Measurements from ENCODE around the gene HLA-DPA1. TPM values are rescaled to one million over a fixed set of nuclear protein-coding genes. Genes with fewer than 3 reads are reported as not detected.

The HLA-DPA1 gene
- total RNA-seq, 4 donors from 2014 or later, result 20.4 to 211 (median 137) TPM

DNA sequence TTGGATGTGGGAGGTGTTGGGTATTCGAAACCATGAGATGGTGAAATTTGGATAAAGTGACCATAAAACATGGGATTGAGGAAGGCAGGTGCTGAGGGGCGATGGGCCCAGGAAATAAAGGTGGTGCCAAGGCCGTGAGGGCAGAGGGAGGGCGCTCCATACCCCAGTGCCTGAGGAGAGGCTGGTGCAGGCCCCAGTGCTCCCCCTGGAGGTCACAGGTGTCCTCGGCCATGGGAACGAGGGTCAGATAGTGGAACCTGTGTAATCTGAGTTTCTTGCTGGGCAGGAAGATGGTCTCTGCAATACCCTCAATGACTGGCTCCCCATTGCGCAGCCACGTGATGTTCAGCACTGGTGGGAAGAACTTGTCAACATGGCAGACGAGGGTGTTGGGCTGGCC lies 18.5 kb upstream of the HLA-DPA1 start:
- DNase-seq (ENCODE audit: low spot score), result no peak
- no peak for ATAC-seq (ENCODE audit: low FRiP score)
- TF ChIP-seq, protein P1, sequence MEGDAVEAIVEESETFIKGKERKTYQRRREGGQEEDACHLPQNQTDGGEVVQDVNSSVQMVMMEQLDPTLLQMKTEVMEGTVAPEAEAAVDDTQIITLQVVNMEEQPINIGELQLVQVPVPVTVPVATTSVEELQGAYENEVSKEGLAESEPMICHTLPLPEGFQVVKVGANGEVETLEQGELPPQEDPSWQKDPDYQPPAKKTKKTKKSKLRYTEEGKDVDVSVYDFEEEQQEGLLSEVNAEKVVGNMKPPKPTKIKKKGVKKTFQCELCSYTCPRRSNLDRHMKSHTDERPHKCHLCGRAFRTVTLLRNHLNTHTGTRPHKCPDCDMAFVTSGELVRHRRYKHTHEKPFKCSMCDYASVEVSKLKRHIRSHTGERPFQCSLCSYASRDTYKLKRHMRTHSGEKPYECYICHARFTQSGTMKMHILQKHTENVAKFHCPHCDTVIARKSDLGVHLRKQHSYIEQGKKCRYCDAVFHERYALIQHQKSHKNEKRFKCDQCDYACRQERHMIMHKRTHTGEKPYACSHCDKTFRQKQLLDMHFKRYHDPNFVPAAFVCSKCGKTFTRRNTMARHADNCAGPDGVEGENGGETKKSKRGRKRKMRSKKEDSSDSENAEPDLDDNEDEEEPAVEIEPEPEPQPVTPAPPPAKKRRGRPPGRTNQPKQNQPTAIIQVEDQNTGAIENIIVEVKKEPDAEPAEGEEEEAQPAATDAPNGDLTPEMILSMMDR (IDR thresholded peaks at IDR 0.05), result no peak

DNA sequence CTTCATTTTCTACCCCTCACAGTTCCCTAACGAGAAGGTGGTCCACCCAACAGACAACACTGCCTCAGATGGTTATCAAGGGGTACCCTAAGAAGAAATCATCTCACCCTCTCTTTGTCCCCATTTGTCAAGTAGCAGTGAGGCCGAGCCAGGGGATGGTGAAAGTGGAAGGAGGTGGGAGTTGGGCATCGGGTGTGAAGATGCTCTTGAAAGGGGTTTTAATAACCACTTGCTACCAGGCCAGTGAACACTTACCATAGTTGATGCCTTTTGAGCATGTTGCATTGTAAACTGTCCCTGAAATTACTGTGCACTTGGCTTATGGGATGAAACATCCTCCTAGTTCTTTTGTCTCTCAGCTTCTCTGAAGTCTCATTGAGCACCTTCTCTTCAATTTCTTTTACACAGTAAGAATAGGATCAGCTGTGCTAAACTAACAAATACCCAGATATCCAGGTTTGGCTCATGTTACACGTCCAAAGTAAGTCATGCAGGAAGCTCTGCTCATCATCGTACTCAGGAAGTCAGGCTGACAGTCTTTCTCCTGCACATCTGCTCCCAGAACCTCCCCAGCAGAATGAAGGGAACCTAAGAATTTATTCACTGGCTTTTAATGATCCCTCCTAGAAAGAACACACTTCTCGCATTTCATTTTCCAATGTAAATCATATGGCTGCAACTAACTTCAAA lies 15.6 kb upstream of the HLA-DPA1 start:
- DNase-seq (ENCODE audit: low spot score), result no peak
- TF ChIP-seq, protein P1 (IDR thresholded peaks at IDR 0.05), result no peak
- no peak for ATAC-seq (ENCODE audit: low FRiP score)

DNA sequence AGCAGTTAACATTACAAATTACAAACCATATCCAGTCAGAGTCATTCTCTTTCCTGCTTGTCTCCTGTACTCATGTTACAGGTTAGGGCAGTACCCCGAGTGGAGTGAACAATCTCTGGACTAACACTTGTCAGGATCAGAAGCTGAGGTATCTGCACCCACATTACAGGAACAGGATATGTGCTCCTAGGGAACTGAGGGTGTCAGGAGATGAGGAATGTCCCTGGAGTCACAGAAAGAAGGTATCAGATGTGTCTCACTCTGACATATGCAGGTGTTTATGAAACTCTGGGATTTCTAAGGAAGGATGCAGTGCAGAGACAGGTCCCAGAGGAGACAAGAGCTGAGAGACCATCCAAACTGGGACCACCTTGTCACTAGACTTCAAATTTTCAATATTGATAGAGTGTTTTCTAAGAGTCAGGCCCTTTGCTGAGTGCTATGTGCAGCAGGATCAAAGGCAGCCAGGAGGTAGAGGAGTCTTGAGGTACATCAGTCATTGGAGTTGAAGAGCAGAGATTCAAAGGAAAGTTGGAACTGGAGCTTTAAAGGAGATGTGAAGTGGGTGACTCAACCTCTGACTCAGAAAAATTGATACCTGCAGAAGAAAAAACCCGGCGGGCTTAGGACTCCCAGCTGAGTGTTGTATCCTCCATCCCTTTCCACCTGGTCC lies 14.9 kb upstream of the HLA-DPA1 start:
- TF ChIP-seq, protein P1 (IDR thresholded peaks at IDR 0.05), result no peak
- no peak for ATAC-seq (ENCODE audit: low FRiP score)
- DNase-seq (ENCODE audit: low spot score), result no peak

DNA sequence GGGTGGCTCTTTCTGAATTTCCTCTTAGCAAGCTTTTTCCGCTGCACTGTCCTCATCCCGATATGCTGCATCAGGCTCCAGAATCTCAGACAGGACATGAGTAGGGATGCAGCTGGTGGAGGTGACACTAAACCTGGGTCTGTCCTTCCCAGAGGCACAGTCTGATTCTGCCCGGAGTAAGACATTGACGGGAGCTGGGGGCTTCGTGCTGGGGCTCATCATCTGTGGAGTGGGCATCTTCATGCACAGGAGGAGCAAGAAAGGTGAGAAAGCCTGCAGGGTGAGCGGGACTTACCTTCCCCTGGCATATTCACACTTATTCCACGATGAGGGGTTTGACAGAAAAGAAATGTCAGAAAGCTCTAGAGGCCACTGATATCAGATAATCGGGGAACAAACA lies 12.2 kb upstream of the HLA-DPA1 start:
- no peak for ATAC-seq (ENCODE audit: low FRiP score)
- DNase-seq (ENCODE audit: low spot score), result no peak
- TF ChIP-seq, protein P1 (IDR thresholded peaks at IDR 0.05), result no peak

DNA sequence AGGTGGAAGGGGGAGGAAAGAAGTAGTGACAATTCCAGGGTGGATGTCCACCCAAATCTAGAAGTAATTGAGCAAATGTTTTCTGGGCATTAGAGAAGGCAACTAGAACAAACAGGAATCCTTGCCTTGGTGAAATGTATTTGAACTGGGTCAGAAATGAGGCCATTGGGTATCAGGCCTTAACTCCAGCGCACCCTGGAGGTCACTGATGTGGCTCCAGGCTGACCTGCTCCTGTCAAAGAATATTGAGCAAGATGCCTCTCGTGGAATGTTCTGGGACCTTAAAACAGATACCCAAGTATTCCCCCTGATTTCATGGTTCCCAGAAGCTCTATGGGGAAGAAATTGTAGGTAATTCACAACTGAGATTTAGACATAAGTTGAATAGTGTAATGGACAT lies 9.3 kb upstream of the HLA-DPA1 start:
- peak; percentile 81 for ATAC-seq (ENCODE audit: low FRiP score)
- no peak for DNase-seq (ENCODE audit: low spot score)
- TF ChIP-seq, protein P1 (IDR thresholded peaks at IDR 0.05), result peak in 1 of 3 donors; percentile 86

DNA sequence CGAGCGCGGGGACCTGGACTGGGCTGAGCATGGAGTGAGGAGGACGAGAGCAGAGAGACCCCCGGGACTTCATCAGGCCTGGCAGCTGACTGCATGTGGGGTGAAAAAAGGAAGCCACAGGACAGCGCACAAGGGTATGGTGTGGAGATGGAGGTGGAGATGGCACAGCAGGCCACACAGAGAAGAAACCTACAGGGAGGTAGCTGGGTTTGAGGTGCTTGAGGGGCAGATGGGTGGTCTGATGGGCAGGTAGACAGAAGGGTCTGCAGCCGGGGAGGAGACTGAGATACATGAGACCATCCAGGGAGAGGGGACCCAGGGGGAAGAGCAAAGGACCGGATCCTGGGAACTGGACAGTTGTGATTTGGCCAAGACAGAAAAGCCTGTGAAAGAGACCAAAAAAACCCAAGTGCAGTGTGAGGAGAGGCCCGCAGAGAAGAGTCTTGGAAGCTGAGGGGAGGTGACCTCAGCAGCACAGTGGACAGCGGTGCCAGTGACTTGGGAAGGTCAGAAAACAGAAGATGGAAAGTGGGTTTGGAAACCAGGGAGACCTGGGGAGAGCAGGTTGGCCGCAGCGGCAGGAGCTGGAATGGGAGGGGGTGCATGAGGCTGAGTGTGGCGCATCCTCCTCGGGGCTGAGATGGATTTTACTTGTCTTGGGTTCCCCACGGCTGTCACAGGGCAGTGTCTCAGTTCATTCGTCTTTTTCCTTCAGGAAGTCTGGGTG lies 7.8 kb upstream of the HLA-DPA1 start:
- TF ChIP-seq, protein P1 (IDR thresholded peaks at IDR 0.05), result no peak
- DNase-seq (ENCODE audit: low spot score) (no peak), ATAC-seq (ENCODE audit: low FRiP score) (no peak)

All from omental fat pad (tissue), 4 donors.